Measurements from ENCODE around the gene IFITM10.
"Not testable (repeated sequence)": the region's sequence is repeated elsewhere in the genome, so short reads cannot be mapped to it uniquely, and the experiment has no call there.

The IFITM10 gene

GRCh38 chr11:1691026-1691877, 59.1 kb downstream of the IFITM10 start:
- no peak for DNase-seq (ENCODE audit: low read depth)

DNA sequence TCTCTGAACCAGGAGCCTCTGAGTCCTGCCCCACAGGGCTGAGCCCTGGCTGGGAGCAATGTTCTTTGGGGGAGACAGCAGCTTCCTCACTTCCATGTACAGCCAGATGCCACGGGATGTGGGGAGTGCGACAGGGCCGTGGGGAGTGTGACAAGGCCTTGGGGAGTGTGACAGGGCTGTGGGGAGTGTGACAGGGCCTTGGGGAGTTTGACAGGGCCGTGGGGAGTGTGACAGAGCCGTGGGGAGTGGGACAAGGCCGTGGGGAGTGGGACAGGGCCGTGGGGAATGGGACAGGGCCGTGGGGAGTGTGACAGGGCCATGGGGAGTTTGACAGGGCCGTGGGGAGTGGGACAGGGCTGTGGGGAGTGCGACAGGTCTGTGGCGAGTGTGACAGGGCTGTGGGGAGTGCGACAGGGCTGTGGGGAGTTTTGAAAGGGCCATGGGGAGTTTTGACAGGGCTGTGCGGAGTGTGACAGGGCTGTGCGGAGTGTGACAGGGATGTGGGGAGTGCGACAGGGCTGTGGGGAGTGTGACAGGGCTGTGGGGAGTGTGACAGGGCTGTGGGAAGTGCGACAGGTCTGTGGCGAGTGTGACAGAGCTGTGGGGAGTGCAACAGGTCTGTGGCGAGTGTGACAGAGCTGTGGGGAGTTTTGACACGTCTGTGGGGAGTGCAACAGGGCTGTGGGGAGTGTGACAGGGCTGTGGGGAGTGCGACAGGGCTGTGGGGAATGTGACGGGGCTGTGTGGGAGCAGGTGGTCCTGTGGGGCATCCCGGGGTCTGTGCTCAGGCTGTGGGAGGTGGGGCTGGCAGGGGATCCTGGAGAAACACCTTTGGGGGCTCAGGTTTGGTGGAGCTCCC, 60.0 kb downstream of the IFITM10 start:
- no peak for DNase-seq (ENCODE audit: low read depth)

- DNase-seq (ENCODE audit: low read depth), result not testable (repeated sequence)
These were observed 60.9 kb downstream of the IFITM10 start for GRCh38 chr11:1689250-1690166.

GRCh38 chr11:1688336-1688947, 62.0 kb downstream of the IFITM10 start:
- not testable (repeated sequence) for DNase-seq (ENCODE audit: low read depth)

- not testable (repeated sequence) for DNase-seq (ENCODE audit: low read depth)
These were observed 64.2 kb downstream of the IFITM10 start for GRCh38 chr11:1686220-1686619.

- not testable (repeated sequence) for DNase-seq (ENCODE audit: low read depth)
These were observed 65.2 kb downstream of the IFITM10 start for GRCh38 chr11:1684886-1685874.

DNA sequence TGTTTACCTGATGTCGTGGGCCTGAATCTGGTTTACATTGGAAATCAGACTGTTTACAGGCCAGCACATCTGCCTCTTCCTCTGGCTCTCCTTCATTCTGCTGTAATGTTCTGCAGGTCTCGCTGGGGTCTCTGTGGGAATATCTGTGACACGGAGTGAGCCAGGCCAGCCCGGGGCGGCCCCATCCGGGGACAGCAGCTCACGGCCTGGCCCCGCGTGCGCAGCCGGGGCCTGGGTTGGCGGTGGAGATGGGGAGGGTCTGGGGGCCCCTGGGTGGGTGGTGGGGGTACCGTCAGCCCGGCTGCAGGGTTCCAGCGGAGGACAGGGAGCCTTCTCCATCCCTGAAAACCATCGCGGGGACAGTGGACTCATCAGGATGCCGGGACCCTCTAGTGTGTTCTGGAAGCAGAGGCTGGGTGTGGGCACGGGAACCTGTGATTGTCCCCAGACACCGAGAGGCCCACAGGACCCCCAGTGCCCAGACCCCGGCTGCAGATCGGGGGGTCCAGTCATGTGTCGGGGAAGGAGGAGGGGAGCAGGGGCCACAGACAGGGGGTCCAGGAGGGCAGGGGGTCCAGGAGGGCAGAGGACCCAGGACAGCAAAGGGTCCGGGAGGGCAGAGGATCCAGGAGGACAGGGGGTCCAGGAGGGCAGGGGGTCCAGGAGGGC, 66.4 kb downstream of the IFITM10 start:
- DNase-seq (ENCODE audit: low read depth), result not testable (repeated sequence)

GRCh38 chr11:1683216-1683615, 67.2 kb downstream of the IFITM10 start:
- DNase-seq (ENCODE audit: low read depth), result not testable (repeated sequence)
